ENCODE data around the gene CTDSP1.

DNA sequence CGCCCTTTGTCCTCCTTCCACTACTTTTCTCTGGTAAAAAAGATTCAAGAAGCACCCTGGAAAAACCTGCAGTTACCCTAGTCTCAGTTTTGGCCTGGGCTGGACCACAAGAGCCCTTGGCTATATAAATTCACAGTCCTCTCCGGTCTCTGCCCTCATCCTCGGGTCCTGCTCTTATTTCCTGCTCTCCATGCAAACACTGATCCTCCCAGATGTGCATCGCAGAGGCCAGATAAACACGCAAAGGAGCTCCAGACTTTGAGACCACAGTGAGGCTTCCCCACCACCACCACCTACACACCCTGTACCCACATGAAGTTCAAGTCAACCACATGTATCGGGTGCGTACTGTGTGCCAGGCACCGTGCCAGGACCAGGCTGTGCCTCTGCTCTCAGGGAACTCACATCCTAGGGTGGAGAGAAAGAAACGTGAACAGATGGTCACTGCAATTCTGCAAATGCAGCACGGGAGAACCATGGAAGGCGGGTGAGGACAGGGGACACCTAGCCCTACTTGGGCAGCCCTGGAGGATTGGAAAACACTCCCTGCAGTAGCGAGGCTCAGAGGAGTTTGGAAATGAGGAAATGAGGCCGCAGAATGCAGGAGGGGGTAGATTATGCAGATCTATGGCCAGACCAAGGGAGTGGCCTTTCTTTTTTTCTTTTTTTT is 7.4 kb downstream of the CTDSP1 start:
- TF ChIP-seq, protein P1, sequence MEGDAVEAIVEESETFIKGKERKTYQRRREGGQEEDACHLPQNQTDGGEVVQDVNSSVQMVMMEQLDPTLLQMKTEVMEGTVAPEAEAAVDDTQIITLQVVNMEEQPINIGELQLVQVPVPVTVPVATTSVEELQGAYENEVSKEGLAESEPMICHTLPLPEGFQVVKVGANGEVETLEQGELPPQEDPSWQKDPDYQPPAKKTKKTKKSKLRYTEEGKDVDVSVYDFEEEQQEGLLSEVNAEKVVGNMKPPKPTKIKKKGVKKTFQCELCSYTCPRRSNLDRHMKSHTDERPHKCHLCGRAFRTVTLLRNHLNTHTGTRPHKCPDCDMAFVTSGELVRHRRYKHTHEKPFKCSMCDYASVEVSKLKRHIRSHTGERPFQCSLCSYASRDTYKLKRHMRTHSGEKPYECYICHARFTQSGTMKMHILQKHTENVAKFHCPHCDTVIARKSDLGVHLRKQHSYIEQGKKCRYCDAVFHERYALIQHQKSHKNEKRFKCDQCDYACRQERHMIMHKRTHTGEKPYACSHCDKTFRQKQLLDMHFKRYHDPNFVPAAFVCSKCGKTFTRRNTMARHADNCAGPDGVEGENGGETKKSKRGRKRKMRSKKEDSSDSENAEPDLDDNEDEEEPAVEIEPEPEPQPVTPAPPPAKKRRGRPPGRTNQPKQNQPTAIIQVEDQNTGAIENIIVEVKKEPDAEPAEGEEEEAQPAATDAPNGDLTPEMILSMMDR (IDR thresholded peaks at IDR 0.05): no peak
- TF ChIP-seq EZH2 (IDR thresholded peaks at IDR 0.05; ENCODE audit: borderline replicate concordance, insufficient read depth, low read depth, low read length, poor library complexity, severe bottlenecking): no peak

All from B cell (primary cell).